NCI-H187 treated with DMSO at 0.1 percent for 48 hours (cell line): ENCODE data around the gene ASXL1.
"Not testable (repeated sequence)": the region's sequence is repeated elsewhere in the genome, so short reads cannot be mapped to it uniquely, and the experiment has no call there.

Experiments used
- DNase-seq: peaks from one replicate; lab custom pipeline; 2025; lab: John Stamatoyannopoulos, UW

Gene ASXL1

DNA sequence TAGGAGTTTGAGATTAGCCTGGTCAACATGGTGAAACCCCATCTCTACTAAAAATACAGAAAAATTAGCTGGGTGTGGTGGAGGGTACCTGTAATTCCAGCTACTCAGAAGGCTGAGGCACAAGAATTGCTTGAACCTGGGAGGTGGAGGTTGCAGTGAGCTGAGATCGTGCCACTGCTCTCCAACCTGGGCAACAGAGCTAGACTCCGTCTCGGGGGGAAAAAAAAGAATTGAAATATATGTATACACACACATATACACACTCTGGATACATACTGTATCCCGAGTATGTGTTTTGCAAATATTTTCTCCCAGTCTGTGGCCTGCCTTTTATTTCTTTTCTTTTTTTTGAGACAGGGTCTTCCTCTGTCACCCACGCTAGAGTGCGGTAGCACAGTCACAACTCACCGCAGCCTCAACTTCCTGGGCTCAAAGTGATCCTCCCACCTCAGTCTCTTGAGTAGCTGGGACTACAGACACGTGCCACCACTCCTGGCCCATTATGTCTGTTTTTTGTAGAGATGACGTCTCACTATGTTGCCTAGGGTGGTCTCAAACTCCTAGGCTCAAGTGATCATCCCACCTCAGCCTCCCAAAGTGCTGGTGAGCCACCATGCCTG lies 49.1 kb downstream of the ASXL1 start:
- DNase-seq = not testable (repeated sequence)

DNA sequence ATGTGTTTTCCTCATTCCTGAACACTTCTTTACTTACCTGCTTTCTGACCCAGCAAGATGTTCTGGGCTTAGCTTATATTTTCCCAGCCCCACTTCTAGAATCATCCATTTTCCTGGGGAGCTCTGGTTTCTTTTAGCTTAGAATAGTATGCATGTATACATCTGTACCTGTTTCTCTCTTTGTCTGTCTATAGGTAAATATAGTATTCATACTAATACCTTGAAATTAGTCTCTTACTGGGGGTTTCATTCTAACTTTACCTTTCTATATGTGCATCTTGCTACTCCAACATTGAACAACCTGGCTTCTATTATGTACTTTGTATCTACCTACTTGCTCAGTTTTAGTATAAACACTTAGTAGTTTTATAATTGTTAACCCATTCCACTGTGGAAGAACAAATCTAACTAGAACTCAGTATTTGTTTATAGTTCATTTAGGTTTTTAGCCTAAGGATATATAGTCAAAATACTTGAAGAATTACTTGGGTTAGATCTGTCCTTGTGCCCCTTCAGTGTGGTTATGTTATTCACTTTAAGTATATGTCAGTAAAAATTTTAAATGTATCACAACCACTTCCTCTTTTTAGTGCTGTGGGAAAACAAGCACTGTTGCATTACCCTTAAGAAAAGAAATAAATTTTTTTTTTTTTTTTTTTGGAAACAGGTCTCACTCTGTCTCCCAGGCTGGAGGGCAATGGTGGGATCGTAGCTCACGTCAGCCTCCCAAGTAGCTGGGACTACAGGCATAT lies 54.0 kb downstream of the ASXL1 start:
- no peak for DNase-seq

DNA sequence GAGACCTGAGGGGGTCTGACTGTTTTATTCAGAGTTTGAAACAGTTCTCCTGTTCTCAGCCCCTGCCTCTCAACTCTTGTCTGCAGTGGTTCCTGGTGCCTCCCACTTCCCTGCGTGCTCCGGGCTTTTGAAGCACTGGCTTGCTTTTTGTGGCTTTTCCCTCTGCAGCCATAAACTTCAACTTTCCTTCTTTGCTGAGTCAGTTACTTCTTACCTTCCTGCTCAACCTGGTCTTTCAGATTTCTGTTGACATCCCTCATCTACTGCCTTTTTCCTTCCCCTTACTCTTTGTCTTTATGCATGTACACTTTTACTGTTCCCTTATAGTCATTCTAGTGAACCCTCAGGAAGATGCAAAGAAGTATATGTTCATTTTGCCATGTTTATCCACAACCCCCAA lies 57.4 kb downstream of the ASXL1 start:
- no peak for DNase-seq

DNA sequence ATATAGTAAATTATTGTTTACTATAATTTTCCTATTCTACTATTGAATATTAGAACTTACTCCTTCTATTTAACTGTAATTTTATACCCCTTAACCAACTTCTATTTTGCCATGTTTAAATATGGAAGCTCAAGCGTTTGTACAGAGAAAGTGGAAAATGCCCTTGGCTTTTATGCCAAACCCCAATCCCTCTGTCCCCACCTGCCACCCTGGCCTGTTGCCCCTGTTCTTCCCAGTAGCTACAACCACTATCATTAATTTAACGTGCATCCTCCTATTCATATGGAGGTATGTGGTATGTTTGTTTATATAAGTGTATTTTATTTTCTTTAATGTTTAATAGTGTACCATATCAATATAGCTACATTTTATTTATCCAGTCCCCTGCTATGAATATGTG lies 58.1 kb downstream of the ASXL1 start:
- no peak for DNase-seq

DNA sequence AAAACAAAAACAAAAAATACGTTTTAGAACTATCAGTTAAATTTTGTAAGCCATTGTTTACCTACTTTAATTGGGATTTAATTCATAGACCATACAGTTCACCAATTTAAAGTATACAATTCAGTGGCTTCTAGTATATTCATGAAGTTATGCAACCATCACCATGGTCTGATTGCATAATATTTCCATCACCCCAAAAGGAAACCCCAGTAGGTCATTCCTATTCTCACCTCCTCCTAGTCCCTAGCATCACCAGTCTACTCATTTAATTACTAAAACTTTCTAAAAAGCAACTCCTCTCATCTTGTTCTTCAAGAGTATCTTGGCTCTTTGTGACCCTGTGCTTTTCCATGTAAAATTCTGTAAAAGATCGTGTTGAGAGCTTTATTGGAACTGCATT lies 60.2 kb downstream of the ASXL1 start:
- DNase-seq = no peak

DNA sequence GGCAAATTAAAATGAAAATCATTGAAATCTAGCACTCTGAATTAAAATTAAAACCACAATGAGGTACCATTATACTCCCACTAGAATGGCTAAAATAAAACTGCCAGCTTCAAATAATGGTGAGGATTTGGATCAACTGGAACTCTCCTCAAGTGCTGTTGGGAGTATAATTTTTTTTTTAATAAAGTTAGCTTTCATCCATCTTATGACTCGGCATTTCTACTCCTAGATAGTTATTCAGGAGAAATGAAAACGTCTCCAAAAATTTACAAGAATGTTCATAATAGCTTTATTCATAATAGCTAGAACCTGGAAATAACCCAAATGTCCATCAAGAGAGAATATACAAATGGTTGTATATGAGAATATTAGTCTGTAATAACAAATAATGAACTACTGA lies 63.2 kb downstream of the ASXL1 start:
- no peak for DNase-seq

DNA sequence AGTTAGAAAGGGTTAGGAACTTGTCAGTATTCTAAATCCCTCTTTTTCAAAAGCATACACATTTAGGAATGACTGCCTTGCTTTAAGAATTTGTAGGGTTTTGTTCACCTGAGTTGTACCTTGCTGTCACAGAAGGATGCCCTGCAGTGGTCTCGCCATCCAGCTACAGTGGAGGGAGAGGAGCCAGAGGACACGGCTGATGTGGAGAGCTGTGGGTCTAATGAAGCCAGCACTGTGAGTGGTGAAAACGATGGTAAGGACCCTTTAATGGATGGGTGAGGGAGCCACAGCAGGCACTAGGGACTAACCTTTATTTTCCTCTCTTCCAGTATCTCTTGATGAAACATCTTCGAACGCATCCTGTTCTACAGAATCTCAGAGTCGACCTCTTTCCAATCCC lies 69.9 kb downstream of the ASXL1 start:
- no peak for DNase-seq

DNA sequence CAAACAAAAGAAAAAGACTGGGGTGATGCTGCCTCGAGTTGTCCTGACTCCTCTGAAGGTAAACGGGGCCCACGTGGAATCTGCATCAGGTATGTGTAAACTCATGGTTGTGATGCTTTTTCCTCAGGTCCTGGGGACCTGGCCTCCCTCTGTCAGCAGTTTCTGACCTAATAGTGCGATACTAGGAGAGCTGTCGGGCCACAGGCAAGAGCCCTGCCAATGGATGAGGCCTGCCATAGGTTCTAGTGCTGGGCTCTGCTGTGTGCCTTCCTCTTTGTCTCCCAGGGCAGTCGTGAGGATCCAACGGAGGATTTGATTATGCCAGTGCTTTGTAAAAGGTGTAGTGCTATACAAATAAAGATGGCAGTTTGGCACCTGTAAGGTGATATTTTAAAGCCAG lies 71.2 kb downstream of the ASXL1 start:
- DNase-seq = no peak

DNA sequence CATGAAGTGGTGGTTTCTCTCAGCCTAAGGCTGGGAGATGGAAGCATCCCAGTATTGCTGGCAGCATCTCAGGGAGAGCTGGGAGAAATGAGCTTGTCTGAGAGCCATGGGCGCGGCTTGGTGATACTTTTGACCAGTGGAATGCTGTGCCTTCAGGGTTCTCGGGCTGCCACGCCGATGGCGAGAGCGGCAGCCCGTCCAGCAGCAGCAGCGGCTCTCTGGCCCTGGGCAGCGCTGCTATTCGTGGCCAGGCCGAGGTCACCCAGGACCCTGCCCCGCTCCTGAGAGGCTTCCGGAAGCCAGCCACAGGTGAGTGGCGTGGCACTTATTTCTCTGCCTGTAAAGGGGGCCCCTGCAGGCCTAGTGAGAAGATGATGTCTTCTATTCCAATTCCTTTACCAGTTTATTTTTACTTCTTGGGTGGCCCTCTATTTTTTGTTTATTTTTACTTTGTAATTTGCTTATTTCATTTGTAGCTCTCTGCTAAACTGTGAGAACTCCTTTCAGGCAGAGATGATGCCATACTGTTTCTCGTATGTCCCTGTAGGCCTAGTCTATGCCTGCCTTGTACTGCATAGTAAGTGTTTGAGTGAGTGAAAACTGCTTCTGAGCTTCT lies 71.7 kb downstream of the ASXL1 start:
- no peak for DNase-seq

DNA sequence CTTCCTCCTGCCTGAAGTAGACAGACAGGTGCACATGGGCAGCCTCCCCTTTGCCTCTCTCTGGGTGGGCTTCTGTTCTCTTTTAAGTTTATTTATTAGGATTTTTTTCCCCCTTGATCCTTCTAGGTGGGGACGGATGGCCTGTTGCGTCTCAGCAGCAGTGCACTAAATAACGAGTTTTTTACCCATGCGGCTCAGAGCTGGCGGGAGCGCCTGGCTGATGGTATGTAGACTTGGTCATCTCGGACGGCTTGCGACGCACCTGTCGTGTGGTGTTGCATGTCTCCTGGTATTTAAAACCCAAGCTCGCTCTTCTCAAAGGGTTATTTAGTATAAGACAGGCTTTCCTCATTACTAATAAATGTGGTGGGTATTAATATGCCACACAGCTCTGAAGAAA lies 73.3 kb downstream of the ASXL1 start:
- DNase-seq = no peak

DNA sequence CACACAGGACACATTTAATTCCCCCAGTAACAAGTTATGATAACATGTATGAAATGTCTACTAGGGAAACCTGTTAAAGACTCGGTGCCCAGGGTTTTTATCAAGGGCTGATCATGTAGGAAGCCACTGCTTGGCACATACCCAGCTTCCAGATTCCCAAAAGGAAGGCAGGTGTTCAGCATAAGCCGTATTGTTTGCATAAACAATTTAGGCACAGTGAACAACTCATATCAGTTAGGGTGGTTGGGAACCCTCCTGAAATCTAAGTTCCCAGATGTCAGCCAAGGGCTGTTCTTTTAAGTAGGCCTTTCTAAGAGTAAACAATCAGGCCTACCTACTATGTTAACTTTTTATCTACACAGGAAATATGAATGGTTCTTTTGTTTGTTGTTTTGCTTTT lies 74.1 kb downstream of the ASXL1 start:
- no peak for DNase-seq

DNA sequence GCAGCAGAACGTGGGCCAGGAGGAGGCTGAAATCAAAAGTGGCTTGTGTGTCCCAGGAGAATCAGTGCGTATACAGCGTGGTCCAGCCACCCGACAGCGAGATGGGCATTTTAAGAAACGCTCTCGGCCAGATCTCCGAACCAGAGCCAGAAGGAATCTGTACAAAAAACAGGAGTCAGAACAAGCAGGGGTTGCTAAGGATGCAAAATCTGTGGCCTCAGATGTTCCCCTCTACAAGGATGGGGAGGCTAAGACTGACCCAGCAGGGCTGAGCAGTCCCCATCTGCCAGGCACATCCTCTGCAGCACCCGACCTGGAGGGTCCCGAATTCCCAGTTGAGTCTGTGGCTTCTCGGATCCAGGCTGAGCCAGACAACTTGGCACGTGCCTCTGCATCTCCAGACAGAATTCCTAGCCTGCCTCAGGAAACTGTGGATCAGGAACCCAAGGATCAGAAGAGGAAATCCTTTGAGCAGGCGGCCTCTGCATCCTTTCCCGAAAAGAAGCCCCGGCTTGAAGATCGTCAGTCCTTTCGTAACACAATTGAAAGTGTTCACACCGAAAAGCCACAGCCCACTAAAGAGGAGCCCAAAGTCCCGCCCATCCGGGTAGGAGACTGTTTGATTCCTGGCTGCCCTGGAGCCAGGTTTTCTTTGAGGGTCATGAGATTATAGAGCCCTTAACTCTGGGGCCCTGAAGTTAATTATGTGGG lies 75.3 kb downstream of the ASXL1 start:
- DNase-seq = no peak

DNA sequence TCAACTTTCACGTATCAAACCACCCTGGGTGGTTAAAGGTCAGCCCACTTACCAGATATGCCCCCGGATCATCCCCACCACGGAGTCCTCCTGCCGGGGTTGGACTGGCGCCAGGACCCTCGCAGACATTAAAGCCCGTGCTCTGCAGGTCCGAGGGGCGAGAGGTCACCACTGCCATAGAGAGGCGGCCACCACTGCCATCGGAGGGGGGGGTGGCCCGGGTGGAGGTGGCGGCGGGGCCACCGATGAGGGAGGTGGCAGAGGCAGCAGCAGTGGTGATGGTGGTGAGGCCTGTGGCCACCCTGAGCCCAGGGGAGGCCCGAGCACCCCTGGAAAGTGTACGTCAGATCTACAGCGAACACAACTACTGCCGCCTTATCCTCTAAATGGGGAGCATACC lies 76.3 kb downstream of the ASXL1 start:
- no peak for DNase-seq

DNA sequence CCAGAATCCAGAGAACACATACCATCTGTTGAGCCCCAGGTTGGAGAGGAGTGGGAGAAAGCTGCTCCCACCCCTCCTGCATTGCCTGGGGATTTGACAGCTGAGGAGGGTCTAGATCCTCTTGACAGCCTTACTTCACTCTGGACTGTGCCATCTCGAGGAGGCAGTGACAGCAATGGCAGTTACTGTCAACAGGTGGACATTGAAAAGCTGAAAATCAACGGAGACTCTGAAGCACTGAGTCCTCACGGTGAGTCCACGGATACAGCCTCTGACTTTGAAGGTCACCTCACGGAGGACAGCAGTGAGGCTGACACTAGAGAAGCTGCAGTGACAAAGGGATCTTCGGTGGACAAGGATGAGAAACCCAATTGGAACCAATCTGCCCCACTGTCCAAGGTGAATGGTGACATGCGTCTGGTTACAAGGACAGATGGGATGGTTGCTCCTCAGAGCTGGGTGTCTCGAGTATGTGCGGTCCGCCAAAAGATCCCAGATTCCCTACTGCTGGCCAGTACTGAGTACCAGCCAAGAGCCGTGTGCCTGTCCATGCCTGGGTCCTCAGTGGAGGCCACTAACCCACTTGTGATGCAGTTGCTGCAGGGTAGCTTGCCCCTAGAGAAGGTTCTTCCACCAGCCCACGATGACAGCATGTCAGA lies 77.4 kb downstream of the ASXL1 start:
- DNase-seq = no peak

DNA sequence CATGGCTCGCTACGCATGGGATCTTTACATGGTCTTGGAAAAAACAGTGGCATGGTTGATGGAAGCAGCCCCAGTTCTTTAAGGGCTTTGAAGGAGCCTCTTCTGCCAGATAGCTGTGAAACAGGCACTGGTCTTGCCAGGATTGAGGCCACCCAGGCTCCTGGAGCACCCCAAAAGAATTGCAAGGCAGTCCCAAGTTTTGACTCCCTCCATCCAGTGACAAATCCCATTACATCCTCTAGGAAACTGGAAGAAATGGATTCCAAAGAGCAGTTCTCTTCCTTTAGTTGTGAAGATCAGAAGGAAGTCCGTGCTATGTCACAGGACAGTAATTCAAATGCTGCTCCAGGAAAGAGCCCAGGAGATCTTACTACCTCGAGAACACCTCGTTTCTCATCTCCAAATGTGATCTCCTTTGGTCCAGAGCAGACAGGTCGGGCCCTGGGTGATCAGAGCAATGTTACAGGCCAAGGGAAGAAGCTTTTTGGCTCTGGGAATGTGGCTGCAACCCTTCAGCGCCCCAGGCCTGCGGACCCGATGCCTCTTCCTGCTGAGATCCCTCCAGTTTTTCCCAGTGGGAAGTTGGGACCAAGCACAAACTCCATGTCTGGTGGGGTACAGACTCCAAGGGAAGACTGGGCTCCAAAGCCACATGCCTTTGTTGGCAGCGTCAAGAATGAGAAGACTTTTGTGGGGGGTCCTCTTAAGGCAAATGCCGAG lies 78.2 kb downstream of the ASXL1 start:
- DNase-seq = no peak

DNA sequence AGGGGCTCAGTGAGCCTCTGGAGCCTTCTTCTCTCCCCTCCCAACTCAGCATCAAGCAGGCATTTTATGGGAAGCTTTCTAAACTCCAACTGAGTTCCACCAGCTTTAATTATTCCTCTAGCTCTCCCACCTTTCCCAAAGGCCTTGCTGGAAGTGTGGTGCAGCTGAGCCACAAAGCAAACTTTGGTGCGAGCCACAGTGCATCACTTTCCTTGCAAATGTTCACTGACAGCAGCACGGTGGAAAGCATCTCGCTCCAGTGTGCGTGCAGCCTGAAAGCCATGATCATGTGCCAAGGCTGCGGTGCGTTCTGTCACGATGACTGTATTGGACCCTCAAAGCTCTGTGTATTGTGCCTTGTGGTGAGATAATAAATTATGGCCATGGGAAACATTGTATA lies 78.8 kb downstream of the ASXL1 start:
- DNase-seq = no peak

DNA sequence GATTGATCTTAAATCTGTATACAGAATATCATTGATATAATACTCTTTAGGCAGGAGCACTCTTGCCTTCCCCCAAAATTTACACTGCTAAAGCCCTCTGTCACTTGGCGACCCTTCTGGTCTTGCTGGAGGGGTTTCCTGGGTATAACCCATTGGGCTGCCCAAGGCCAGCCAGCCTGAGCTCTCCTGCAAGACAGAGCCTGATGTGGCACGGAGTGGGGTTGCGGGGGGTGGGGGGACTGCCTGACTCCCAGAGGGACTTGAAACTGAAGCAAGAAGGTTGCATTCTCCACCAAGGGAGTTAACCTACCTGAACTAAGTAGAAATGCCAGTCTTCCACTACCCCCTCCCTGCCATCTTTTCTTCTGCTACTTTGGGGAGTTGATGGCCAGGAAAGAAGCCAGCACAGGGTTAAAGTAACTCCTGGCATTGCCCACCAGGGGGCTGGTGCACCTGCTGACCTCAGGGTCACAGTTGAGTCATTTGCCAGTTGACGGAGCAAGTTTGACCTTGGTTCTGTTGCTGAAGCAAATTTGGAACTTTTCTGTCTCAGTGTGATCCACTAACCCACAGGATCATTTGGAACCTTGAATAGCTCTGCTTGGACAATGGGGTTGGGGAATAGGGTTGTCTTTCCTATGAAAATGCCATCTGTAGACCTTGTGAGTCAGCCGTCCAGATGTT lies 79.4 kb downstream of the ASXL1 start:
- DNase-seq = no peak

DNA sequence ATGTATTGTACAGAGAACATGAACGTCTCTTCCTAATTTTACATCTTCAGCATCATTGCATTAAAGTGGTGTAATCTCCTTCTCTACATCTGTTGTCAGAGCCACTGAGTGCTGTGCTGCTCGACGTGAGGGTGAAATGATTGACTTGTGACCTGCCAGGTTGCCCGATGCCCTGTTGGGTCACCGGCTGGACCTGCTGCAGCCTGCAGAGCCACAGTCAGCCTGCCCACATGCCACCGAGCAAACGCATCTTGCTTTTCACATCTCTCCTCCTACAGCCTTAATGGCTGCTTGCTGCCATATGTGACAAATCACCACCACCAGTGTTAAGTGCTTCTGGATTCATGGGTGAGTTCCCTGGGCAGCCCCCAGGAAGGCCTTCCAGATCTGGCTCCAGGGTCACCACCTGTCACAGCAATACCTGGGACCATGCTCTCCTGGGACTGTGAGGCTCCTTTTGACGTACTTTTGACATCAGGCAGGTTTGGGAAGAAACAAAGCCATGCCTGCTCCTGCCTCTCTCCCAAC lies 80.3 kb downstream of the ASXL1 start:
- no peak for DNase-seq

DNA sequence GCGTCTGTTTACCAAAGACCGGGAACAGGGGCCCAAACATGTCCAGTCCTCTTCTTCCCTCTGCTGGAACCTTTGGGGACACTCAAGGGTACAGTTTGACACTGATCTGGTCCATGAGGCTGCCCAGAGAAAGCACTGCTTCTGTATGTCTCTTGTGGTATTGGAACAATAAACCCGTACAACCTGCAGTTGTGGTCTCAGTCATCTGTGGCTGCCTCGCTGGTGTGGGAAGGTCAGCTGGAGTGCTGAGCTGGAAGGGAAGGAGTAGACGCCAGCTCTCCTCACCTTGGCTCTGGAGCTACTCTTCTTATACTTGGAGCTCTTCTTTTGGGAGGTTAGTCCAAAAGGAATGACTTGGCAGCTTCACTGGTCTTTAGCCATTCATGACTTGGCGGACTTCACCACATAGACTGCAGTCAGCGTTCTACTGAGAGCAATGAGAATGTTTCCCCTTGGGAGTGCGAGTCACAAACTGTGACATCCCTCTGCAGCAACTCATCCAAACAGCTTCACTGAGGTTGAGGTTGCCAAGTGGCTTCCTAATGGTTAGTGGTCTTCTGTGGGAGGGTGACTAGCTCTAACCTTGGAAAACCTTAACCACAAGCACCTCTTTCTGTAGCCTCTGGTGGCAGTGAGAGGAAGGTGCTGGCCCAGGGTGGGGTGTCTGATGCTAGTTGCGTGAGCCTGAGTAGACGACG lies 81.2 kb downstream of the ASXL1 start:
- no peak for DNase-seq

DNA sequence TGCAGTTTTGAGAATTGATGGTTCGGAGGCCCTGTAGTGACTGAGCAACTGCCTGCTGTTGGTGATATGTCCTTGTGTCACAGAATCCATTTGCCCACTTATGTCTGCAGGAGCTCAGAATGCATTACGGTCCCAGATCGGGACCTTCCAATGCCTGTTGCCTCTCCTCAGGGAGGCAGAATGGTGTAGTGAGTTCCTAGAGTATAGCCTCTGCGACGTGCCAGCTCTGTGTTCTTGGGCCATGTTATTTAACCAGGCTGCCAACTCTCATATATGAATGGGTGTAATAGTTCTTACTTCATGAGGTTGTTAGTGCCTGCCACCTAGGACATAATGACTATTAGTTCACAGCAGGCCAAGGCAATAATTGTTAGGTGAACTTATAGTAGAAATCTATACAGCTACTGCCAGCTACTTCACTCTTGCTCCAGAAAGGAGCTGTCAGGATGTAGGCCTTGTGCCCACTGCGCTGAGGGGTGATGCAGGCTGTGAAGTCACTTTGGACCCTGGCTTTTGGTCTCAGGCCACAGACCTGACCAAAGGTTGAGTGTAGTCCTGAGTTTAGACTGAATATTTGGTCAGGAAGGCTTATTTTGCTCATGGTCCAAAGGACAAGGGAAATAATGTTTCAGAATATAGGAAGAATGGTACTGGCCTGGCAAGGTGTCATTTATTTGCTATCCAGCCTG lies 82.1 kb downstream of the ASXL1 start:
- no peak for DNase-seq
